Activated CD4-positive, alpha-beta T cell treated with anti-CD3 and anti-CD28 coated beads for 24 hours (primary cell): Measurements from ENCODE around the gene PLXNB3.

Experiments
- DNase-seq, 2 donors: peaks; one replicate each; pipeline ENCODE4 v3.0.0-alpha.2; 2020; ENCODE audit warnings: low read depth in 2 of 2

PLXNB3 gene

DNA sequence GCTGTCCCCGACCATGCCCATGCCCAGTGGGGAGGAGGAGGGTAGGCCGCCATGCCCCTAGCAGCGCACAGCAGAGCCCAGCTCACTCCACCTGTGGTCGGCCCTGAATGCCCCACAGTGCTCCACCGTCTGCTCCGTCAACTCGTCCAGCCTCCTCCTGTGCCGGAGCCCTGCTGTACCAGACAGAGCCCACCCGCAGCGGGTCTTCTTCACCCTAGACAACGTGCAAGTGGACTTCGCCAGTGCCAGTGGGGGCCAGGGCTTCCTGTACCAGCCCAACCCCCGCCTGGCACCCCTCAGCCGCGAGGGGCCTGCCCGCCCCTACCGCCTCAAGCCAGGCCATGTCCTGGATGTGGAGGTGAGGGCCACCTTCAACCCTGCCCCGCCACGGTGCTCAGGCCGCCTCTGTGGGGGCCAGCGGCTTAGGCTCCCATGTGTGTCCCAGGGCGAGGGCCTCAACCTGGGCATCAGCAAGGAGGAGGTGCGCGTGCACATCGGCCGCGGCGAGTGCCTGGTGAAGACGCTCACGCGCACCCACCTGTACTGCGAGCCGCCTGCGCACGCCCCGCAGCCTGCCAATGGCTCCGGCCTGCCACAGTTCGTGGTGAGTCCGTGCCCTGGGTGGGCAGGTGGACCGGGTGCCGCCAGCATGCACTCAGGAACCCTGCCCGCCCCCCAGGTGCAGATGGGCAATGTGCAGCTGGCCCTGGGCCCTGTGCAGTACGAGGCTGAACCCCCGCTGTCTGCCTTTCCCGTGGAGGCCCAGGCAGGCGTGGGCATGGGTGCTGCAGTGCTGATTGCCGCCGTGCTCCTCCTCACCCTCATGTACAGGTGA is 9.9 kb downstream of the PLXNB3 start:
- no peak for DNase-seq

- DNase-seq, result no peak
Observed at GRCh38 chrX:153774576-153775292, 10.7 kb downstream of the PLXNB3 start.

GRCh38 chrX:153775293-153776119 is 11.5 kb downstream of the PLXNB3 start:
- DNase-seq, result no peak

DNA sequence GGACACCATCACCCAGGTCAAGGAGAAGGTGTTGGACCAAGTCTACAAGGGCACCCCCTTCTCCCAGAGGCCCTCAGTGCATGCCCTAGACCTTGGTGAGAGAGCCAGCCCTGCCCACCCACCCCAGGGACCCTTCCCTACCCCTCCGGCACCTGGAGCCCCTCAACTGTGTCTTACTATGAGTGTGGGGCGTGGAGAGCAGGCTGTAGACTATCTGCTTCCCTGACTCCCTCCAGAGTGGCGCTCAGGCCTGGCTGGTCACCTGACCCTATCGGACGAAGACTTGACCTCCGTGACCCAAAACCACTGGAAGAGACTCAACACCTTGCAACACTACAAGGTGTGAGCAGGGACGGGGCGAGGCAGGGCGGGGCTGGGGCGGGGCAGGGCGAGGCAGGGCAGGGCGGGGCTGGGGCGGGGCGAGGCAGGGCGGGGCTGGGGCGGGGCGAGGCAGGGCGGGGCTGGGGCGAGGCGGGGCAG is 12.1 kb downstream of the PLXNB3 start:
- DNase-seq, result no peak

GRCh38 chrX:153776611-153777045 is 12.6 kb downstream of the PLXNB3 start:
- no peak for DNase-seq

DNA sequence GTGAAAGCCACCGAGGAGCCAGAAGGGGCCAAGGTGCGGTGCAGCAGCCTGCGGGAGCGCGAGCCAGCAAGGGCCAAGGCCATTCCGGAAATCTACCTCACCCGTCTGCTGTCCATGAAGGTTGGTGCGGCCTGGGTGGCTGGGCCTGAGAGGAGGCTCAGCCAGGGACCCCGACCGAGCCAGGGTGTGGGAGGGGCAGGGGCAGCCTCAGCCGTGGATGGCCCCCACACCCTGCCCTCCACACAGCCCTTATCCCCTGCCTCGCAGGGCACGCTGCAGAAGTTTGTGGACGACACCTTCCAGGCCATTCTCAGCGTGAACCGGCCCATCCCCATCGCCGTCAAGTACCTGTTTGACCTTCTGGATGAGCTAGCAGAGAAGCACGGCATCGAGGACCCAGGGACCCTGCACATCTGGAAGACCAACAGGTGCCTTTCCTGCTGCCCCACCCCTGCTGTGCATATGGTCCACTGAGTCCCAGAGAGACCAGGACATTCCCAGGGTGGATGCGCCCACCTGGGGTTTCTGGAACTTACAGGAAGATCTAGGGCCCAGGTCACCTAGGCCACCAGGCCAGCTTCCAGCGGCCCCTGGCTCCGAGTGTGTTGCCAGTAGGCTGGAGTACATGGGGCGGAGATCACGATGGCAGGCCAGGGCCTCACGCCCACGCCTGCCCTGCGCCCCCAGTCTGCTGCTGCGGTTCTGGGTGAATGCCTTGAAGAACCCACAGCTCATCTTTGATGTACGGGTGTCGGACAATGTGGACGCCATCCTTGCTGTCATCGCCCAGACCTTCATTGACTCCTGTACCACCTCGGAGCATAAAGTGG is 13.4 kb downstream of the PLXNB3 start:
- no peak for DNase-seq

DNA sequence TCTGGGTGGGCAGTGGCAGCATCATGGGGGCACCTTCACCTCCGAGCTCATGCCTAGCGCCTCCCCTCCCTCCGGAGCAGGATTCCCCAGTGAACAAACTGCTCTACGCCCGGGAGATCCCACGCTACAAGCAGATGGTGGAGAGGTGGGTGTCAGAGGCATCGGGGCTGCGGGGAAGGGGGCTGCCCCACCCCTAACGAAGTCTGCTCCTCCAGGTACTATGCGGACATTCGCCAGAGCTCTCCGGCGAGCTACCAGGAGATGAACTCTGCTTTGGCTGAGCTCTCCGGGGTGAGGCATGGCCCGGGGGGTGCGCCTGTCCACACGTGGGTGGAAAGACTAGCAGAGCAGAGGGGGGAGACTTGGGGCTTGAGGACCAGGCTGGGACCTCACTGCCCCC is 14.1 kb downstream of the PLXNB3 start:
- no peak for DNase-seq

- no peak for DNase-seq
Observed at GRCh38 chrX:153778684-153779101, 14.6 kb downstream of the PLXNB3 start.

DNA sequence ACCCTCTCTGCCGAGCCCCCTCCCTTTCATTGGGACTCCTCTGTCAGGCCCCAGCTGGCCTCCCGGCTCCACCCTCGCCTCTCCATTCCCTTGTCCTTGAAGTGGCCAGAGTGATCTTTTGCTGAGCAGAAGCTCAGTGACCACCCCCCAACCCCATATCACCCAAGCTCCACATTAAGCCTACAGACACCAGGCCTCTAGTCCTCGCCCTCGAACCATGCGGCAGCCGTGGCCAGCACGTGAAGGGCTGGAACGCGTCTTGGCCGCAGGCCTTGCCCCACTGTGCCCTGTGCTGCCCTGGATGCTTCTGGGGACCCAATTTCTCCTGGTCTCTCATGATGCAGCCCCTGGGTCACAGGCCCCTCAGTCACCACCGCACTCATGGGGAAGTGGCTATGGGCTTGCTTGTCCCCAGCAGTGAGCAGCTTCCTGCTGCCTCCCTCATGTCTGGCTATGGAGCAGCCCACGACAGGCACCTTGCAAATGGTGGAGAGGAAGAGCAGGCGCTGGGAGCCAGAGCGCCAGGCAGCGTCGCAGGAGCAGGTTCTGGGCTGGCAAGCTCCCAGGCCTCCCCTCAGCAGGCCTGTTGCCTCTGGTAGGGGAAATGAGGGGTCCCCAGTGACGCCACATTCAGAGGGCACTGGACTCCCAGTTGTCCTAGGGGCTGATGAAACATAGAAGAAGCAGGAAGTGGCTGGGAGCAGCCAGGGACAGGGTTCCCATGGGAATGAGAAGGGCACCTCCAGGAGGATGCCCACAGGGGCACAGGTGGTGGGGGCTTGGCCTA is 16.0 kb downstream of the PLXNB3 start:
- no peak for DNase-seq

- no peak for DNase-seq
Observed at GRCh38 chrX:153780678-153781427, 16.8 kb downstream of the PLXNB3 start, which contains the start of gene SRPK3. Gene SRPK3, plus strand, starts transcription at chrX:153781041. Its CDS starts 46 bp downstream, at chrX:153781087.

DNA sequence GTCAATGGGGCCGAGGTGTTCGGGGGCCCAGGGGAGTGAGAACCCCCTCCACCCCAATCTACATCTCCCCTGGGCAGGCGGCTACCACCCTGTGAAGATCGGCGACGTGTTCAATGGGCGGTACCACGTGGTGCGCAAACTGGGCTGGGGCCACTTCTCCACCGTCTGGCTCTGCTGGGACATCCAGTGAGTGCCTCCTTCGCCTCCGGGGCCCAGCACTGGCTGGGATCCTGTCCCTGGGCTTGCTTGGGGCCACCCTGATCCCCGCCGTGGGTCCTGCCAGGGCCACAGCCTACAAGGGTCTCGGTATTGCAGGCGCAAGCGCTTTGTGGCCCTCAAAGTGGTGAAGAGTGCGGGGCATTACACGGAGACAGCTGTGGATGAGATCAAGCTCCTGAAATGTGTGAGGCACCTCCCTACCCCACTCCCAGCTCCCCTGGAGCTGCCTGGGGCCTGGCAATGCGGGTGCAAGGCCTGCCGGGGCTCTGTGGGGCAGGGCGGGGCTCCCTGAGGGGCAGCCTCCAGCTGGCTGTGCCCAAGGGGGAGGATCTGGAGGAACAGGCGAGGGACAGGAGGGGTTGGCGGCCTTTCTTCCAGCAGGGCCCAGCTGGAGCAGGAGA is 17.5 kb downstream of the PLXNB3 start:
- no peak for DNase-seq

DNA sequence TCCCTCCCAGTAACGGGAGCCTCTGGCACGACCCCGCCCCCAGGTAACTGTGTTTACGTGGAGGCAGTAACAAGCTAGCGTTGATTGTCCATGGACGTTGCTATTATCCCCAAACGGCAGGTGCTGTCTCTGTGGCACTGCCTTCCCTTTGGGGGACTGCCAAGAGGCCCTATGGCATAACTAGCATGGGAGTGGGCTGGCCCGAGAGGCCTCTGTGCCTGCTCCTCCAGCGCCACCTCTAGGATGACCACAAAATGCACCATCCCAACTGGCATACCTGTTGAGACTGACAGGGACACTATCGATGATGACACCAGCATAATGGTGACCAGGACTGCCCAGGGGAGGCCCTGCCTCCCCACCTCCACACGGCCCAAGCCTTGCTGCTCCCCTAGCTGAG is 18.3 kb downstream of the PLXNB3 start:
- no peak for DNase-seq

DNA sequence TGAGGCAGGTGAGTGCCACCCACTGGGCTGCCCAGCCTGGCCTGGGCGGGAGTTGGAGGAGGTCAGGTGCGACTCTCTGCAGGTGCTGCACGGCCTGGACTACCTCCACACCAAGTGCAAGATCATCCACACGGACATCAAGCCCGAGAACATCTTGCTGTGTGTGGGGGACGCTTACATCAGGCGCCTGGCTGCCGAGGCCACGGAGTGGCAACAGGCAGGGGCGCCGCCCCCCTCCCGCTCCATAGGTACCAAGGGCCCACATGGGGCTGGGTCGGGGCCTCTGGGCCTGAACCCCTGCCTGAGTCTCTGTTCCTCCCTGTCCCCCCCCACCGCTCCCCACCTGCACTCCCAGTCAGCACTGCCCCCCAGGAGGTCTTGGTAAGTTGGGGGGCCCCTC is 18.8 kb downstream of the PLXNB3 start:
- no peak for DNase-seq

DNA sequence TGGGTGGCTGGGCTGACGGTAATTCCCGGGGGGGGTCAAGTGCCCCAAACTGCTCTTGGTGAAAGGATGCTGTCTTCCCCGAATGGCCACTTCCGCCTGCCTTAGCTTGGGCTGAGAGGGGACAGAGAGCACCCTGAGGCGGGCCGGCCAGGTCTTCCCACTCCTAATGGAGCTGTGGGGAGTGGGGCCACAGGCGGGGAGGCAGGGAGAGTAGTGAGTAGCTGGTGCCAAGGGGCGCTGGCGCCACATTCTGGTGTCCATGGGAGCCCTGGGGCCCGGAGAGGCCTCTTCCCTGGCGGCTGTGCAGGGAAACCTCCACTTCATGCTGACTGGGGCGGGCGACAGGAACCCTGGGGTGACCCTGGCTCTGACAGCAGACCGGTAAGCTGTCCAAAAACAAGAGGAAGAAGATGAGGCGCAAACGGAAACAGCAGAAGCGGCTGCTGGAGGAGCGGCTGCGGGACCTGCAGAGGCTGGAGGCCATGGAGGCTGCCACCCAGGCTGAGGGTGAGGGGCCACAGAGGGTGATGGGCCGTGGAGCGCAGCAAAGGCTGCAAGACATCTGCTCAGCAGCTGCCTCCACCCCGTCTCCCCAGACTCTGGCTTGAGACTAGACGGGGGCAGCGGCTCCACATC is 19.4 kb downstream of the PLXNB3 start:
- DNase-seq, result no peak

- no peak for DNase-seq
Observed at GRCh38 chrX:153784325-153784967, 20.4 kb downstream of the PLXNB3 start.

DNA sequence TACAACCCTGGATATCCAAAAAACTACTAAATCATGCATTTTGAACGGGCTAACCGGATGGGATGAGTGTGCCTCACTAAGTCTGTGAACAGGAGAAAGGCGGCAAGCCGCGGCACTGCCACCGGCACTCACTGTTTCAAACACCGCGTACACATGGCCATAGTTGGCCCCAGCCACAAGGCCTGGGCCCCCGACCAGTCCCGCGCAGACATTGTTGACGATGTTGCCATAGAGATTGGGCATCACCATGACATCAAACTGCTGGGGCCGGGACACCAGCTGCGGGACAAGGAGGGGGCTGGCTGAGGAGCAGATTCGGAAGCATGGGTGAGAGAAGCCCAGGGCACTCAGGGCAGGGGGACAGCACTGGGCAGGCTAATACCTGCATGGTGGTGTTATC is 22.6 kb downstream of the PLXNB3 start:
- no peak for DNase-seq

DNA sequence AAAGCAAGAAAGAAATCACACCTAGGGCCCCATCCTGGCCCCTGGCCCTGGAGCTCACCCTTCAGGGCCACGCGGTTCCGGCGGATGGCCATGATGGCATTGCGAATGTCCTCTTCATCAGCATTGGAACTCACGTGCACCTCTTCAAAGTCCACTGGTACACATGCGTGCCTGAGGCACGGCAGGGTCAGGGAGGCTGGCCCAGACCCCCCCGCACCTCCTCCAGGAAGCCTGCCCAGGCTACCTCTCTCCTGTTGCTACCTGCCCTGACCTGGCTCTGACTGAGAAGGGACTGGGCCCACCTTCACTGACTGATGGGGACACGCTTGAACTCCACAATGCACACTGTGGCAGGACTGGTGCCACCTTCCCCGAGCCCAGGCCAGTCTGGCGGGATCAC is 25.6 kb downstream of the PLXNB3 start:
- DNase-seq, result no peak
